ENCODE data around the gene OCRL.

The OCRL gene

GRCh38 chrX:129597905-129598304 is 57.8 kb downstream of the OCRL start:
- no peak overlapping the region for H3K4me3 ChIP-seq (ENCODE audit: low read depth, low read length)
- ChIA-PET CTCF (interaction anchor here (0.9 to 2.2 kb wide), 3 partner anchors 7 to 463 kb away, joined by 3 to 8 read pairs (median 3); no protein-coding TSS in a partner anchor), POLR2A (no interaction called here)
- no peak for TF ChIP-seq CTCF (IDR thresholded peaks at IDR 0.05; ENCODE audit: insufficient read depth, low read length, missing control alignments)
- DNase-seq (ENCODE audit: low read depth, low spot score): no peak

GRCh38 chrX:129599499-129599898 is 59.4 kb downstream of the OCRL start:
- CTCF ChIA-PET: interaction anchor here (1.7 to 1.9 kb wide), 2 partner anchors 127 to 326 kb away, joined by 4 read pairs; no protein-coding TSS in a partner anchor
- POLR2A ChIA-PET: no interaction called here
- TF ChIP-seq CTCF (IDR thresholded peaks at IDR 0.05; ENCODE audit: insufficient read depth, low read length, missing control alignments): no peak
- no peak for DNase-seq (ENCODE audit: low read depth, low spot score)
- H3K4me3 ChIP-seq (ENCODE audit: low read depth, low read length): no peak overlapping the region

GRCh38 chrX:129599996-129600395 is 59.9 kb downstream of the OCRL start:
- no peak for TF ChIP-seq CTCF (IDR thresholded peaks at IDR 0.05; ENCODE audit: insufficient read depth, low read length, missing control alignments)
- DNase-seq (ENCODE audit: low read depth, low spot score): no peak
- POLR2A ChIA-PET: no interaction called here
- CTCF ChIA-PET: interaction anchor here (1.7 to 2.6 kb wide), 3 partner anchors 14 to 326 kb away, joined by 4 to 12 read pairs (median 4); no protein-coding TSS in a partner anchor
- H3K4me3 ChIP-seq (ENCODE audit: low read depth, low read length): no peak overlapping the region

- POLR2A ChIA-PET: no interaction called here
- CTCF ChIA-PET: interaction anchor here (0.7 to 2.6 kb wide), 13 partner anchors 9 to 479 kb away, joined by 3 to 12 read pairs (median 4); no protein-coding TSS in a partner anchor
- no peak for DNase-seq (ENCODE audit: low read depth, low spot score)
- no peak overlapping the region for H3K4me3 ChIP-seq (ENCODE audit: low read depth, low read length)
- peak; percentile 43 for TF ChIP-seq CTCF (IDR thresholded peaks at IDR 0.05; ENCODE audit: insufficient read depth, low read length, missing control alignments)
Measured at GRCh38 chrX:129600981-129601424, 60.9 kb downstream of the OCRL start.

GRCh38 chrX:129606918-129607317 is 66.9 kb downstream of the OCRL start:
- peak; percentile 47 for TF ChIP-seq CTCF (IDR thresholded peaks at IDR 0.05; ENCODE audit: insufficient read depth, low read length, missing control alignments)
- H3K4me3 ChIP-seq (ENCODE audit: low read depth, low read length): no peak overlapping the region
- DNase-seq (ENCODE audit: low read depth, low spot score): no peak
- ChIA-PET POLR2A (no interaction called here), CTCF (interaction anchor here (0.6 to 4.0 kb wide), 7 partner anchors 11 to 454 kb away, joined by 3 to 47 read pairs (median 4); no protein-coding TSS in a partner anchor)

GRCh38 chrX:129608496-129608895 is 68.4 kb downstream of the OCRL start:
- DNase-seq (ENCODE audit: low read depth, low spot score): no peak
- TF ChIP-seq CTCF (IDR thresholded peaks at IDR 0.05; ENCODE audit: insufficient read depth, low read length, missing control alignments): no peak
- ChIA-PET CTCF (interaction anchor here (1.1 to 4.1 kb wide), 8 partner anchors 10 to 452 kb away, joined by 4 to 65 read pairs (median 10); partner anchors contain the start of gene UTP14A), POLR2A (no interaction called here)
- no peak overlapping the region for H3K4me3 ChIP-seq (ENCODE audit: low read depth, low read length)

Measured in AG04449 (cell line).